Loucy (cell line): Measurements from ENCODE around the gene PITPNC1.
"Not testable (repeated sequence)": the region's sequence is repeated elsewhere in the genome, so short reads cannot be mapped to it uniquely, and the experiment has no call there.

Experiments
- EZH2phosphoT487 ChIP-seq: fragments of 200-600 bp; IDR thresholded peaks from 2 replicates; pipeline ENCODE4 v1.6.1; 2018; ENCODE audit warnings: antibody characterized with exemption, mild to moderate bottlenecking, moderate library complexity, borderline replicate concordance
- TF ChIP-seq, protein P1 (sequence below): fragments of 200-600 bp; sonication (generic); conservative IDR thresholded peaks from 2 replicates; pipeline ENCODE4 v1.5.1; 2014; ENCODE audit warnings: mild to moderate bottlenecking, antibody characterized with exemption, low read length

DNA sequence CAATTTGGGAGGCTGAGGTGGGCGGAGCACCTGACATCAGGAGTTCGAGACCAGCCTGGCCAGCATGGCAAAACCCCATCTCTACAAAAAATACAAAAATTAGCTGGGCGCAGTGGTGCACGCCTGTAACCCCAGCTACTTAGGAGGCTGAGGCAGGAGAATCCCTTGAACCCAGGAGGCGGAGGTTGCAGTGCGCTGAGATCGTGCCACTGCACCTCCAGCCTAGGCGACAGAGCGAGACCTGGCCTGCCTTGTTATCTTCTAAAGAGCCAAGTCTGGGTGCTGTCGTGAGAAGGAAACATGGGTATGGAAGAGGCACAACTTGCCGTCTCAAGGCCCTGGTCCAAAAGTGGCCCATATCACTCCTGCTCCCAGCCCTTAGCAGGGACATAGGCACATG, 103.9 kb downstream of the PITPNC1 start:
- TF ChIP-seq, protein P1, sequence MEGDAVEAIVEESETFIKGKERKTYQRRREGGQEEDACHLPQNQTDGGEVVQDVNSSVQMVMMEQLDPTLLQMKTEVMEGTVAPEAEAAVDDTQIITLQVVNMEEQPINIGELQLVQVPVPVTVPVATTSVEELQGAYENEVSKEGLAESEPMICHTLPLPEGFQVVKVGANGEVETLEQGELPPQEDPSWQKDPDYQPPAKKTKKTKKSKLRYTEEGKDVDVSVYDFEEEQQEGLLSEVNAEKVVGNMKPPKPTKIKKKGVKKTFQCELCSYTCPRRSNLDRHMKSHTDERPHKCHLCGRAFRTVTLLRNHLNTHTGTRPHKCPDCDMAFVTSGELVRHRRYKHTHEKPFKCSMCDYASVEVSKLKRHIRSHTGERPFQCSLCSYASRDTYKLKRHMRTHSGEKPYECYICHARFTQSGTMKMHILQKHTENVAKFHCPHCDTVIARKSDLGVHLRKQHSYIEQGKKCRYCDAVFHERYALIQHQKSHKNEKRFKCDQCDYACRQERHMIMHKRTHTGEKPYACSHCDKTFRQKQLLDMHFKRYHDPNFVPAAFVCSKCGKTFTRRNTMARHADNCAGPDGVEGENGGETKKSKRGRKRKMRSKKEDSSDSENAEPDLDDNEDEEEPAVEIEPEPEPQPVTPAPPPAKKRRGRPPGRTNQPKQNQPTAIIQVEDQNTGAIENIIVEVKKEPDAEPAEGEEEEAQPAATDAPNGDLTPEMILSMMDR = not testable (repeated sequence)
- not testable (repeated sequence) for TF ChIP-seq EZH2phosphoT487
